HepG2 (cell line): ENCODE data around the gene FAM89B. TPM values are rescaled to one million over a fixed set of nuclear protein-coding genes. Genes with fewer than 3 reads are reported as not detected.

ENCODE experiments used
- ATAC-seq: fragments of 200-7000 bp; cut with Tn5 transposase; 3 replicates; pipeline ENCODE4 v1.9.1; 2020; ENCODE audit warnings: mild to moderate bottlenecking, moderate library complexity
- BruUV-seq: library from RNA; stranded (reverse); fragments of 400-500 nt; replicated peaks from 2 replicates; lab custom pipeline; 2021; lab: Mats Ljungman, UMichigan
- CTCF ChIA-PET: fragments of 300-600 bp; formaldehyde crosslinking; extraction: SDS; loops from one replicate; lab custom pipeline; 2021; ENCODE audit warnings: low total read pairs, inconsistent platforms, low intra/inter-chr PET ratio; lab: Yijun Ruan, JAX
- POLR2A ChIA-PET: fragments of 350-600 bp; sonication (Branson Sonifier 250); formaldehyde crosslinking; loops from one replicate; lab custom pipeline; 2020; ENCODE audit warnings: antibody characterized with exemption, inconsistent platforms; lab: Yijun Ruan, JAX
- DNase-seq: peaks from one replicate; pipeline ENCODE4 v3.0.0-alpha.2; 2015; ENCODE audit warnings: low spot score
- FAIRE-seq: peaks from 3 replicates; lab custom pipeline; 2011; peaks lifted over from hg19 to GRCh38; lab: Jason Lieb, UNC
- H2AFZ ChIP-seq: one replicate; pipeline ENCODE4 v1.6.1; 2011; ENCODE audit warnings: low read length, inconsistent platforms
- H3K27ac ChIP-seq: fragments of 300-600 bp; 3 replicates; pipeline ENCODE4 v1.8.0; 2011; ENCODE audit warnings: mixed run types, mild to moderate bottlenecking, mixed read lengths, low read length, inconsistent platforms; ENCODE audit not compliant: insufficient read depth; ENCODE audit errors: extremely low read length
- H3K27me3 ChIP-seq, 2 experiments: fragments of 200-600 bp in 1 of 2; 2 replicates in 1 of 2; 3 replicates in 1 of 2; pipeline versions ENCODE4 v1.6.0 to v1.8.0; 2011; ENCODE audit warnings: low read length in 2 of 2, mild to moderate bottlenecking in 2 of 2, moderate library complexity in 2 of 2, inconsistent platforms in 1 of 2; ENCODE audit not compliant: insufficient read depth in 2 of 2, control insufficient read depth in 1 of 2
- H3K36me3 ChIP-seq, 2 experiments: fragments of 200-600 bp in 1 of 2; replicated peaks in 1 of 2; 2 replicates in 1 of 2; 3 replicates in 1 of 2; pipeline versions ENCODE4 v1.5.1 to v1.8.0; 2011; ENCODE audit warnings: low read length in 2 of 2, inconsistent platforms in 1 of 2; ENCODE audit not compliant: insufficient read depth in 2 of 2, control insufficient read depth in 1 of 2
- H3K4me1 ChIP-seq: 2 replicates; pipeline ENCODE4 v1.5.1; 2012; ENCODE audit warnings: low read length, inconsistent platforms; ENCODE audit not compliant: insufficient read depth
- H3K4me2 ChIP-seq: 2 replicates; pipeline ENCODE4 v1.6.0; 2011; ENCODE audit warnings: low read depth, low read length, inconsistent platforms
- H3K4me3 ChIP-seq, 3 experiments: fragments of 200-600 bp in 1 of 3; sonication (generic), shearing (Covaris generic) in 1 of 3; replicated peaks in 1 of 3; 2 replicates each; pipeline ENCODE4 v1.5.1; 2011 to 2016; ENCODE audit warnings: low read length in 3 of 3, inconsistent platforms in 2 of 3, low read depth in 2 of 3, mild to moderate bottlenecking in 2 of 3, control low read depth in 1 of 3, mixed read lengths in 1 of 3; ENCODE audit not compliant: insufficient read depth in 1 of 3
- H3K79me2 ChIP-seq: one replicate; pipeline ENCODE4 v1.6.1; 2011; ENCODE audit warnings: low read length, inconsistent platforms; ENCODE audit not compliant: insufficient read depth
- H3K9ac ChIP-seq: 2 replicates; pipeline ENCODE4 v1.6.0; 2011; ENCODE audit warnings: mild to moderate bottlenecking, low read depth, low read length, inconsistent platforms; ENCODE audit not compliant: insufficient read depth
- H3K9me3 ChIP-seq: 2 replicates; pipeline ENCODE4 v1.5.1; 2012; ENCODE audit warnings: mild to moderate bottlenecking, low read length
- H4K20me1 ChIP-seq: 2 replicates; pipeline ENCODE4 v1.6.0; 2011; ENCODE audit warnings: inconsistent platforms, mild to moderate bottlenecking, low read length, moderate library complexity; ENCODE audit not compliant: insufficient read depth
- KLF11 ChIP-seq: IDR thresholded peaks from 2 replicates; pipeline ENCODE4 v1.6.1; 2016; ENCODE audit warnings: missing compliant biosample characterization
- MAF1 ChIP-seq: sonication (generic); formaldehyde crosslinking; IDR thresholded peaks from 2 replicates; pipeline ENCODE4 v1.5.0; 2020; ENCODE audit warnings: missing genetic modification reagents, borderline replicate concordance
- MAFK ChIP-seq, 2 experiments: IDR thresholded peaks in 1 of 2; conservative IDR thresholded peaks in 1 of 2; 2 replicates each; pipeline ENCODE4 v1.6.1; 2011; ENCODE audit warnings: improper control_type of control experiment in 2 of 2, low read length in 2 of 2
- ZNF598 ChIP-seq: sonication (generic); formaldehyde crosslinking; IDR thresholded peaks from 2 replicates; pipeline ENCODE4 v1.5.1; 2020; ENCODE audit warnings: mild to moderate bottlenecking, missing genetic modification reagents, borderline replicate concordance
- ZNF629 ChIP-seq: sonication (generic); formaldehyde crosslinking; conservative IDR thresholded peaks from 2 replicates; pipeline ENCODE4 v1.5.0; 2020; ENCODE audit warnings: missing genetic modification reagents
- WGBS: methylation state at CpG from one replicate; pipeline ENCODE4 v1.1.6; 2017; ENCODE audit warnings: low lambda C conversion rate; 5-methylcytosine and 5-hydroxymethylcytosine counted together
- in situ Hi-C: cut with HindIII; loops from 2 replicates; pipeline ENCODE4 v1.10.0; 2017; ENCODE audit warnings: low pct_unique_long_range_greater_than_20kb; ENCODE audit not compliant: extremely low pct_ligation_motif_present
- intact Hi-C: fragments of 100-400 bp; cut with micrococcal nuclease; formaldehyde crosslinking; loops from one replicate; pipeline ENCODE4 v1.10.0; 2022; ENCODE audit not compliant: unreplicated experiment
- polyA plus RNA-seq, 8 experiments: library from polyadenylated mRNA; depleted of rRNA in 3 of 8; stranded (reverse) in 7 of 8; unstranded in 1 of 8; fragments of >200 nt; fragmentation: Illumina TruSeq in 4 of 8; extraction: Trizol in 4 of 8; gene quantifications; 2 replicates each; pipeline versions ENCODE4 v1.2.1 to v1.2.3, GENCODE V29; 2011 to 2016; ENCODE audit warnings: low read depth in 4 of 8, missing spikeins in 1 of 8, mixed read lengths in 1 of 8; ENCODE audit not compliant: insufficient read depth in 1 of 8
- total RNA-seq, 5 experiments: library from RNA; depleted of rRNA; stranded (reverse); fragments of >200 nt; fragmentation: Illumina TruSeq; extraction: Trizol; gene quantifications; 2 replicates each; pipeline ENCODE4 v1.2.3, GENCODE V29; 2016; ENCODE audit warnings: low read depth in 1 of 5

The FAM89B gene
- total and polyA plus RNA-seq, 2 of the 13 experiments (the other 11 are each of a cell fraction or from before 2014, with no cell fraction given) = 5.7 to 8.0 TPM

GRCh38 chr11:65590240-65590738 lies 18.0 kb downstream of the FAM89B start:
- TSS peak; percentile 54 for BruUV-seq
- WGBS = 85% methylated on average over 7 of the region's 8 CpGs
- Histone ChIP-seq H3K36me3 (no peaks in the 10 kb centered on the region), H3K27me3 (no peaks in the 10 kb centered on the region), H3K79me2 (no peaks in the 10 kb centered on the region), H3K4me1 (peaks cover 15% of the 10 kb centered on the region), H3K27ac (no peak overlapping the region), H3K4me3 (no peak overlapping the region), H4K20me1 (no peaks in the 10 kb centered on the region), H3K4me2 (no peak overlapping the region), H3K9ac (no peak overlapping the region), H2AFZ (no peak overlapping the region), H3K9me3 (no peaks in the 10 kb centered on the region)
- in situ Hi-C loops (no loop called here), intact Hi-C loops (no loop called here)
- TF ChIP-seq MAF1 (CRISPR knock-in tag) (no peak), ZNF629 (CRISPR knock-in tag) (peak; percentile 76)
- ATAC-seq = no peak
- ChIA-PET CTCF (no interaction called here), POLR2A (no interaction called here)
- no peak for DNase-seq
- FAIRE-seq = no peak

GRCh38 chr11:65591939-65592857 lies 19.9 kb downstream of the FAM89B start:
- BruUV-seq = no TSS peak
- Histone ChIP-seq H3K4me3 (no peak overlapping the region), H4K20me1 (no peaks in the 10 kb centered on the region), H3K4me2 (no peak overlapping the region), H3K27me3 (no peaks in the 10 kb centered on the region), H3K36me3 (no peaks in the 10 kb centered on the region), H3K27ac (no peak overlapping the region), H3K9me3 (no peaks in the 10 kb centered on the region)
- ATAC-seq = no peak
- in situ Hi-C loops = no loop called here
- no peak for DNase-seq
- TF ChIP-seq KLF11 (CRISPR knock-in tag) (no peak), ZNF598 (CRISPR knock-in tag) (no peak), MAFK (conservative IDR thresholded peaks at IDR 0.05 in 1 of 2, IDR thresholded peaks at IDR 0.05 in 1 of 2; ENCODE audit: low read length in 2 of 2) (peak; percentile 40 to 70)
- TF ChIP-seq, all 625 proteins: peak for 1
- ChIA-PET POLR2A (interaction anchor here (1.9 to 2.4 kb wide), 2 partner anchors 11 to 15 kb away, joined by 6 to 11 read pairs; no protein-coding TSS in a partner anchor), CTCF (no interaction called here)
- H2AFZ ChIP-seq = no peak overlapping the region
- H3K9ac ChIP-seq = no peak overlapping the region
- no peak for FAIRE-seq
- intact Hi-C loops = no loop called here
- no peaks in the 10 kb centered on the region for H3K79me2 ChIP-seq
- WGBS = 97% methylated on average over 70 of the region's 106 CpGs
- peaks cover 15% of the 10 kb centered on the region for H3K4me1 ChIP-seq
